Breast epithelium (tissue), 4 donors: ENCODE data around the gene PADI2. TPM values are rescaled to one million over a fixed set of nuclear protein-coding genes. Genes with fewer than 3 reads are reported as not detected.

Experiments
- DNase-seq, 2 donors: peaks; one replicate each; pipeline ENCODE4 v3.0.0-alpha.2; 2019; ENCODE audit warnings: low spot score in 2 of 2
- H3K27ac ChIP-seq, 2 donors: fragments of 200-600 bp; sonication (generic) in 1 of 2; one replicate each; pipeline ENCODE4 v1.5.1; 2016 to 2019; ENCODE audit warnings: mild to moderate bottlenecking in 1 of 2
- H3K27me3 ChIP-seq, 2 donors: fragments of 200-600 bp; sonication (generic) in 1 of 2; one replicate each; pipeline versions ENCODE4 v1.5.1 to v1.6.0; 2017 to 2019; ENCODE audit warnings: control low read depth in 1 of 2, mild to moderate bottlenecking in 1 of 2
- H3K36me3 ChIP-seq: fragments of 200-600 bp; one replicate; pipeline ENCODE4 v1.5.1; 2019
- H3K4me1 ChIP-seq, 2 donors: fragments of 200-600 bp; sonication (generic); one replicate each; pipeline ENCODE4 v1.5.1; 2016 to 2019; ENCODE audit warnings: control low read depth in 1 of 2
- H3K4me3 ChIP-seq, 3 donors: fragments of 200-600 bp; sonication (generic); 1 replicate in 2 of 3; 2 replicates in 1 of 3; pipeline ENCODE4 v1.5.1; 2016 to 2019; ENCODE audit warnings: mild to moderate bottlenecking in 3 of 3, moderate library complexity in 2 of 3
- H3K9me3 ChIP-seq, 2 donors: fragments of 200-600 bp; sonication (generic) in 1 of 2; one replicate each; pipeline ENCODE4 v1.5.1; 2016 to 2019; ENCODE audit warnings: control low read depth in 1 of 2
- CTCF ChIP-seq, 3 donors: fragments of 450-650 bp; IDR thresholded peaks; one replicate each; pipeline ENCODE4 v1.5.1; 2016 to 2017; ENCODE audit warnings: antibody characterized with exemption in 3 of 3, mild to moderate bottlenecking in 3 of 3, moderate library complexity in 3 of 3
- POLR2A ChIP-seq: fragments of 450-650 bp; IDR thresholded peaks from one replicate; pipeline ENCODE4 v1.6.1; 2016; ENCODE audit warnings: antibody characterized with exemption, mild to moderate bottlenecking, moderate library complexity
- POLR2AphosphoS5 ChIP-seq, 3 donors: sonication (generic); formaldehyde crosslinking; IDR thresholded peaks; one replicate each; pipeline ENCODE4 v1.6.1; 2017; ENCODE audit warnings: antibody characterized with exemption in 3 of 3
- intact Hi-C: fragments of 100-400 bp; cut with DNase I; formaldehyde crosslinking; loops from one replicate; pipeline ENCODE4 v1.15.1; 2023; ENCODE audit warnings: low total_unique reads
- total RNA-seq, 3 donors: library from RNA; depleted of rRNA; stranded (reverse); fragments of >200 nt; gene quantifications; one replicate each; pipeline ENCODE4 v1.1.0, GENCODE V29; 2016

The PADI2 gene
- total RNA-seq, 3 donors from 2014 or later, result 0.32 to 29.4 (median 9.2) TPM

GRCh38 chr1:17148950-17149608 is 29.8 kb upstream of the PADI2 start:
- H3K4me3 ChIP-seq, result no peak overlapping the region
- intact Hi-C loops, result no loop called here
- no peaks in the 10 kb centered on the region for H3K36me3 ChIP-seq
- peaks cover 7 to 25% of the 10 kb centered on the region in 2 donors for H3K9me3 ChIP-seq
- TF ChIP-seq POLR2AphosphoS5 (IDR thresholded peaks at IDR 0.05) (no peak), CTCF (IDR thresholded peaks at IDR 0.05) (no peak), POLR2A (no peak)
- no peak for DNase-seq
- H3K4me1 ChIP-seq, result no peaks in the 10 kb centered on the region
- no peak overlapping the region for H3K27ac ChIP-seq
- peaks cover 0 to 23% of the 10 kb centered on the region in 2 donors for H3K27me3 ChIP-seq

- no peak overlapping the region for H3K27ac ChIP-seq
- H3K4me3 ChIP-seq, result no peak overlapping the region
- H3K9me3 ChIP-seq, result no peaks in the 10 kb centered on the region
- peaks cover 0 to 23% of the 10 kb centered on the region in 2 donors for H3K27me3 ChIP-seq
- TF ChIP-seq POLR2A (no peak), POLR2AphosphoS5 (IDR thresholded peaks at IDR 0.05) (no peak), CTCF (IDR thresholded peaks at IDR 0.05) (no peak)
- intact Hi-C loops, result no loop called here
- no peaks in the 10 kb centered on the region for H3K36me3 ChIP-seq
- no peaks in the 10 kb centered on the region for H3K4me1 ChIP-seq
- no peak for DNase-seq
These were observed 26.4 kb upstream of the PADI2 start for GRCh38 chr1:17145648-17146047.

- Histone ChIP-seq H3K36me3 (no peaks in the 10 kb centered on the region), H3K27me3 (peaks cover 0 to 7% of the 10 kb centered on the region in 2 donors), H3K4me1 (no peaks in the 10 kb centered on the region), H3K9me3 (no peaks in the 10 kb centered on the region), H3K27ac (no peak overlapping the region), H3K4me3 (no peak overlapping the region)
- intact Hi-C loops, result no loop called here
- TF ChIP-seq POLR2A (no peak), POLR2AphosphoS5 (IDR thresholded peaks at IDR 0.05) (no peak), CTCF (IDR thresholded peaks at IDR 0.05) (no peak)
- no peak for DNase-seq
These were observed 24.5 kb upstream of the PADI2 start for GRCh38 chr1:17143760-17144159.

- no peaks in the 10 kb centered on the region for H3K9me3 ChIP-seq
- H3K4me3 ChIP-seq, result no peak overlapping the region
- no peaks in the 10 kb centered on the region for H3K4me1 ChIP-seq
- peaks cover 0 to 1% of the 10 kb centered on the region in 2 donors for H3K27me3 ChIP-seq
- no peak overlapping the region for H3K27ac ChIP-seq
- intact Hi-C loops, result no loop called here
- DNase-seq, result no peak
- no peak for TF ChIP-seq POLR2AphosphoS5 (IDR thresholded peaks at IDR 0.05)
- TF ChIP-seq POLR2A, result no peak
- H3K36me3 ChIP-seq, result no peaks in the 10 kb centered on the region
These were observed 22.4 kb upstream of the PADI2 start for GRCh38 chr1:17141441-17142197.

GRCh38 chr1:17140279-17140678 is 21.0 kb upstream of the PADI2 start:
- TF ChIP-seq POLR2AphosphoS5 (IDR thresholded peaks at IDR 0.05) (no peak), POLR2A (no peak), CTCF (IDR thresholded peaks at IDR 0.05) (no peak)
- no peak for DNase-seq
- Histone ChIP-seq H3K27me3 (peaks cover 0 to 12% of the 10 kb centered on the region in 2 donors), H3K9me3 (no peaks in the 10 kb centered on the region), H3K27ac (no peak overlapping the region), H3K4me3 (no peak overlapping the region), H3K36me3 (no peaks in the 10 kb centered on the region), H3K4me1 (no peaks in the 10 kb centered on the region)
- intact Hi-C loops, result no loop called here
